T-helper 22 cell (primary cell): ENCODE results near the gene OTUB2.

Experiments used
- DNase-seq: peaks from one replicate; pipeline ENCODE4 v3.0.0-alpha.2; 2020; ENCODE audit warnings: low read depth

The OTUB2 gene

GRCh38 chr14:93997082-93997481 lies 29.1 kb upstream of the OTUB2 start, which contains the start of gene CCDC197:
Gene CCDC197, plus strand, starts transcription at chr14:93997301. Its CDS starts 831 bp downstream, at chr14:93998132.
- no peak for DNase-seq

DNA sequence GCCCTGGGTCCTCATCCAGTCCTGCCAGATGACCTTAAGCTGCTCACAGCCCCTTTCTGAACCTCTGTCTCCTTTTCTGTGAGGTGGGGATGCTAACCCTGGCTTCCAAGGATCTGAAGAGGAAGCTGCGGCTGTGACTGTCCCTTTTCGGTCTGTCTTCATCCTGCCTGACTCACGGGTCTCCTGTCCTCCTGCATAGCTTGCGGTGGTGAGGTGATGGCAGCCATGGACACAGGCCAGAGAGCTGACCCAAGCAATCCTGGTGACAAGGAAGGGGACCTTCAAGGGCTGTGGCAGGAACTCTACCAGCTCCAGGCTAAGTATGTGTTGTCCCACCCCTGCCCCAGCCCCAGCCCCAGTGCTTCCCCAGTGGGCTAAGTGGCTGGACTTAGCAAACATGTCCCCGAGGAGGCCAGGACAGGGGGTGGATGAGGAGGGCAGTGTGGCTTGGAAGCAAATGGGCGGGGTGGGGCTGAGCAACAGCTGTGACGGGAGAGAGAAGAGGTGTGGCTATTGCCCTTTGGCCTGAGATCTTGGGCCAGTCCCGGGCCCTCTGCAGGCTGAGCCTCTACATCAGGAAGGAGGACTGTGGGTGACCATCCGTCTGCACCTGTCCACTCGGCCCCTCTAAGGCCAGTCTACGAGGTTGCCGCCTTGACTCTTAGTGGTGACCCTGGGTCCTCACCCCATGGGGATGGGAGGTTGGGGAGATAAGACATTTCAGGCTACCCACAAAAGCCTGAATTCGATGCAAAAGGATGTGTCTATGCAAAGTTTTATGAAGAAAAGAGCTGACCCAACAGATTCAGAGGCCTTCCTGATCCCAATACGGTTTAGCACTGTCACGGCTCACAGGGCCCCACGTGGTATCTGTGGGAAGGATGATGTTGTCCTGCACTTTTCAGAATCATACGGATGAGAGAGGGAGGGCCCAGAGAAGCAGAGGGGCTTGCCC lies 27.9 kb upstream of the OTUB2 start:
- no peak for DNase-seq

DNA sequence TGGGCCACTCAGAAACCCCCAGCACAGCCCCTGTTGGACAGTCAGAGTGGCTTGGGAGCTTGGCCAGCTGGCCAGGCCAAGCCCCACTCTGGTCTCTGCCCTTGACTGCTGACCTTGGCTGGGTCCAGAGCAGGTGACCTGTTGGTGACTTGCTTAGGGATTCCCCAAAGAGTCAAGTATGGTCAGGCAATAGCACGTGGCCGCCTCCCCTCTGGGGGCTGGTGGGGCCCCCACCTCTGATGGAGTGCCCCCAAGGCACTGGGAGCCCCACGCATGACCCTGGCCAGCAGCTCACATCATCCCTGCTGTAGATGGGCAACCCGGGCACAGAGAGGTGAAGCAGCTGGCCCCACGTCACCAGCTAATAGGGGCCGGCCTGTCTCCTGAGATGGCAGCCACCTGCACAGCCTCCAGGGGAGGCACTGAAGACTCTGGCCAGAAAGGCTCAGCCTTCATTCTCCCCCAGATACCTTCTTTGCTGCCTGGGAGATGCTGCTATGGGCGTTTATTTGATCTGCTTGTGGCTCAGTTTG lies 27.2 kb upstream of the OTUB2 start:
- DNase-seq = no peak

- no peak for DNase-seq
Observed at GRCh38 chr14:93999573-93999972, 26.6 kb upstream of the OTUB2 start.

DNA sequence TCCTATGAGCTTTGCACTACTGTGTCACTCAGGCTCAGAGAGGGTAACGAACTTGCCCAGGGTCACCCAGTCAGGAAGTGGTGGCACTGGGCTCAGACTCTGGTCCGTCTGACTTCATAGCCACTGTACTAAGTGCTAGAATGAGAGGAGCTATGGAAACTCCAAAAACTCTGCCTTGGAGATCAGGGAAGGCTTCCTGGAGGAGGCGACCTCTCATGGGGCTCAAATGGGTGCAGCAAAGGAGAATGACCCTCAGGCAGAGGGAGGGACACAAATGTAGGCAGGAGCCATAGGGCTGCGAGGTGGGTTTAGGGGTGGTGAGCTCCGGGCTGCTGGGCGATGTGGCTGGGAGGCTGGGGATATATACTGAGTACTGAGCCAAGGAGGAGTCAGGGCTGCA lies 25.9 kb upstream of the OTUB2 start:
- DNase-seq = no peak

- no peak for DNase-seq
Observed at GRCh38 chr14:94001016-94001415, 25.1 kb upstream of the OTUB2 start.

GRCh38 chr14:94001501-94002396 lies 24.4 kb upstream of the OTUB2 start:
- DNase-seq = peak; percentile 19

GRCh38 chr14:94003397-94003796 lies 22.7 kb upstream of the OTUB2 start:
- no peak for DNase-seq

- no peak for DNase-seq
Observed at GRCh38 chr14:94004015-94004414, 22.1 kb upstream of the OTUB2 start.

DNA sequence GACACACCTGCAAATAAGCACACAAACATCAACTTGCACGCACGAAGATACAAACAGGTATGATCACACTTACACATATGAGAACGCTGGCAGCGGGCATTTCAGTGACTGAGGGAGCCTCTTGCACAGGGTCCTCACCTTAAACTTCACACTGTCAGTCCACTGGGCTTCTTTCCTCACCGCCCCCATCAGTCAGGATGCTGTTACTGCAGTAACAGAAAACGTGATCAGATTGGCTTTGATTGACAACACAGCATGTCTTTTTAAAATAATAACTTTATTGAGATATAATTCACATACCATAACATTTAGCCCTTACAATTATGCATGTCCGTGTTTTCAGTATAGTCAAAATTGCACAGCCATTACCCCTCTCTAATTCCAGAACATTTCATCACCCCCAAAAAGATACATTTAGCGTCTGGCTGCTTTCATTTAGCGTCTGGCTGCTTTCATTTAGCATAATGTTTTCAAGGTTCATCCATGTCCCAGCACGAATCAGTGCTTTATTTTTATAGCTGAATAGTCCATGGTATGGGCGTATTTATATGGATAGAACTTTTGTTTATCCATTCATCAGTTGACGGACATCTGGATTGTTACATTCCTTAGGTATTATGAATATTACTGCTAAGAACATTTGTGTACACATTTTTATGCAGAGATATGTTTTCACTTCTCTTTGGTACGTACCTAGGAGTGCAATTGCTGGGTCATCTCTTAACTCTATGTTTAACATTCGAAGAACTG lies 20.6 kb upstream of the OTUB2 start:
- no peak for DNase-seq

GRCh38 chr14:94008234-94008633 lies 17.9 kb upstream of the OTUB2 start:
- no peak for DNase-seq

DNA sequence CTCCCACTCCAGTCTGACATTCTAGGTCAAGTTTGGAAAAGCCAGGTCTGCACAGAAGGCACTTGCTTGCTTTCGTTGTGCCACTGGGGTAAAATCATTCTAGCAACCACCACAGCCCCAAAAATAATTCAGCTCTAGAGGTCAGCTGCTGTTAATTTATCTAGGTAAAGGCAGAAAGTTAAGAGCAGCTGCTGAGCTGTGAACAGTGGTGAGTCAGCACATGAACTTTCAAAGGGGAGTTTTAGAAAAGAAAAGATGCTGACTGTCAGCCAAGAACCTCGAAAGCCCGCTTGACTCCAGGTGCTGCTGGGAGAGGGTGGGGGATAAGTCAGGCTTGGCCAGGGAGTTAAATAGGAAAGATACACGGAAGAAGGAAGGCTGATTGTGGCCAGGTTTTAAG lies 16.4 kb upstream of the OTUB2 start:
- no peak for DNase-seq

- no peak for DNase-seq
Observed at GRCh38 chr14:94010625-94011024, 15.5 kb upstream of the OTUB2 start.

DNA sequence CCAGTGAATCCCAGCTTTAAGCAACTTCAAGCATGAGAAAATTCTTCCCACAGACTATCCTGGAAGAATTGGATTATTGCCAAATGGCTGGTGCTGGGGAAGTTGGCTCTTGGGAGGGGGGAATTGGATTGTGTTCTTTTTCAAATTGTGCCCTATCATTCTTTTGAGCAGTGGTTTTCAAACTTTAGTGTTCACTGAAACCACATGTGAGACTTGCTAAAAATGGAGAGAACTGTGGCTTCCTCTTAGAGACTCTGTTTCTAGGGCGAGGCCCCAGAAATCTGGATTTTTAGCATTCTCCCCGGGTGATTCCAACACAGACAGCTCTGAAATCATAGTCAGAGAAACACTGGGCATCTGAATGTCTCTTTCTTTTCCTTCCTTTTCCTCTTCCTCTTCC lies 14.3 kb upstream of the OTUB2 start:
- no peak for DNase-seq

DNA sequence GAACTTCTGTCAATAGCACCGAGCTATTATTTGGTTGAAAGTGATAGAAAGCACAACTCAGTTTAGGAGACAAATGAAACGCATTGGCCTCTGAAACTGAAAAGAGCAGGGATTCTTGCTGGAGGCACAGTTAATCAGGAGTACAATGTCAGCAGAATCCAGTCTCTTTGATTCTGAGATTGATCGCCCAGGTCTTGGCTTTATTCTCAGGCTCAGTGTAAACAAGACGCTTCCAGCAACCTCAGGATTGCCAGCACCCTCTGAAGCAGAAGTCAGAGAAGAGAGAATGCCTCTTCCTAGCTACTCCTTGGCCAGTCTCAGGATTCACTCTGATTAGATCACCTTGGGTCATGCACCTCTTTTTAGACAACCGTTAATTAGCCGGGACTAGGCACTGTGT lies 11.8 kb upstream of the OTUB2 start:
- no peak for DNase-seq

GRCh38 chr14:94015223-94015622 lies 10.9 kb upstream of the OTUB2 start:
- DNase-seq = no peak

- no peak for DNase-seq
Observed at GRCh38 chr14:94016446-94016976, 9.6 kb upstream of the OTUB2 start.

- no peak for DNase-seq
Observed at GRCh38 chr14:94018308-94018707, 7.8 kb upstream of the OTUB2 start.

- DNase-seq = no peak
Observed at GRCh38 chr14:94019329-94019728, 6.8 kb upstream of the OTUB2 start.

DNA sequence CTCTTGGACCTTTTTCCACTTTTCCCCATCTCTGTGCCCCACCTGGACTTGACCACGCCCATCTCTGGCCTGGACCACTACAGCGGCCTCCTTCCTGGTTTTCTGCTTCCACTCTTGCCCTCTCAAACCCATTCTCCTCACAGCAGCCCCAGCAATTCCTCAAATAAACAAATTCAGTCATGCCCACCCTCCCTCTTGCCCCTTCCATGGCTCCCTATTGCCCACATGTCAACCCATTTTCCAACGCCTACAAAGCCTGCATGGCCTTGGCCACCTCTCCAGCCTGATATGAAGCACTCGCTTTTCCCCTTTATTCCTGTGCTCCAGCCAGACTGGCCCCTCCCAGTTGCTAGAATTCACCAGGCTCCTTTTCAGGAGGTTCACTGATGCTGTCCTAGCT lies 5.9 kb upstream of the OTUB2 start:
- no peak for DNase-seq

- DNase-seq = no peak
Observed at GRCh38 chr14:94021001-94021400, 5.1 kb upstream of the OTUB2 start.
